ENCODE results near the gene LRMDA. TPM values are rescaled to one million over a fixed set of nuclear protein-coding genes. Genes with fewer than 3 reads are reported as not detected.

The LRMDA gene
- total and polyA plus RNA-seq, 2 of the 4 experiments (the other 2 are of a cell fraction) = 0.07 TPM; not detected in 1

- H2AK5ac ChIP-seq (ENCODE audit: low read depth, low read length) = no peak overlapping the region
- no peak overlapping the region for H2BK15ac ChIP-seq (ENCODE audit: low read depth, low read length)
- H2BK20ac ChIP-seq (ENCODE audit: low read depth, low read length) = no peak overlapping the region
- no peak overlapping the region for H3K9ac ChIP-seq (ENCODE audit: low read depth, low read length)
- no peaks in the 10 kb centered on the region for H3K4me1 ChIP-seq (ENCODE audit: control insufficient read depth, insufficient read depth, low read length)
- H2BK5ac ChIP-seq (ENCODE audit: low read depth, low read length, poor library complexity, severe bottlenecking) = no peak overlapping the region
- in situ Hi-C loops (cut with MboI; ENCODE audit: low sequenced_read_pairs) = no loop called here
- TF ChIP-seq MAZ (IDR thresholded peaks at IDR 0.05; ENCODE audit: borderline replicate concordance, low read depth, low read length) = no peak
- TF ChIP-seq RCOR1 (IDR thresholded peaks at IDR 0.05; ENCODE audit: insufficient replicate concordance, low read length) = no peak
- no peak for TF ChIP-seq ELK1 (IDR thresholded peaks at IDR 0.05; ENCODE audit: borderline replicate concordance, low read depth, low read length)
- no peak for TF ChIP-seq CEBPB (IDR thresholded peaks at IDR 0.05; ENCODE audit: low read depth, low read length)
- no peak for TF ChIP-seq BHLHE40 (IDR thresholded peaks at IDR 0.05; ENCODE audit: low read depth, low read length)
- no peak for TF ChIP-seq NFE2L2 (IDR thresholded peaks at IDR 0.05; ENCODE audit: low read depth, low read length)
- no peak for TF ChIP-seq CHD1 (IDR thresholded peaks at IDR 0.05; ENCODE audit: low read depth, low read length)
- TF ChIP-seq RFX5 (IDR thresholded peaks at IDR 0.05; ENCODE audit: low read depth, low read length) = no peak
- no peak for TF ChIP-seq RAD21 (IDR thresholded peaks at IDR 0.05; ENCODE audit: low read length)
- TF ChIP-seq MXI1 (IDR thresholded peaks at IDR 0.05; ENCODE audit: borderline replicate concordance, low read depth, low read length) = no peak
- no peak for TF ChIP-seq FOS (IDR thresholded peaks at IDR 0.05; ENCODE audit: low read depth, low read length)
- TF ChIP-seq POLR2A (IDR thresholded peaks at IDR 0.05; ENCODE audit: low read depth, low read length) = no peak
- TF ChIP-seq USF2 (IDR thresholded peaks at IDR 0.05; ENCODE audit: low read depth, low read length) = no peak
- TF ChIP-seq CTCF (conservative IDR thresholded peaks at IDR 0.05; ENCODE audit: low read depth, low read length) = no peak
- TF ChIP-seq SMC3 (IDR thresholded peaks at IDR 0.05; ENCODE audit: low read depth, low read length) = no peak
- H3K9me1 ChIP-seq (ENCODE audit: insufficient read depth, low read length) = no peaks in the 10 kb centered on the region; the same call in 1 of the 2 replicates
- no peaks in the 10 kb centered on the region; the same call in 1 of the 2 replicates for H3K27me3 ChIP-seq (ENCODE audit: control insufficient read depth, insufficient read depth, low read length)
- CTCF ChIA-PET = no interaction called here
- no peak overlapping the region for H4K8ac ChIP-seq (ENCODE audit: low read depth in 2 of 2, low read length in 2 of 2)
- no peak overlapping the region for H3K23ac ChIP-seq (ENCODE audit: low read depth, low read length)
- intact Hi-C loops (cut with micrococcal nuclease) = no loop called here
- DNase-seq (no peak), ATAC-seq (ENCODE audit: low read depth) (no peak)
- H2AFZ ChIP-seq (replicated peaks; ENCODE audit: low read length, poor library complexity) = no peak overlapping the region
- no peak overlapping the region for H3K56ac ChIP-seq (ENCODE audit: extremely low read depth, insufficient read depth, low read length)
- no peak overlapping the region for H4K91ac ChIP-seq (ENCODE audit: insufficient read depth, low read depth, low read length)
- no peaks in the 10 kb centered on the region for H3K36me3 ChIP-seq (ENCODE audit: control insufficient read depth, insufficient read depth, low read length)
- no TSS peak for BruUV-seq (replicated peaks)
- no peaks in the 10 kb centered on the region for H4K20me1 ChIP-seq (ENCODE audit: insufficient read depth, low read length)
- H2BK120ac ChIP-seq (ENCODE audit: low read depth, low read length) = no peak overlapping the region
- no peak overlapping the region for H3K4me3 ChIP-seq (ENCODE audit: insufficient read depth, low read depth, low read length)
- dilution Hi-C loops (cut with HindIII; ENCODE audit: low sequenced_read_pairs, unreplicated experiment) = no loop called here
- H3K4me2 ChIP-seq (ENCODE audit: low read depth, low read length) = no peak overlapping the region
- POLR2A ChIA-PET (ENCODE audit: unreplicated experiment) = no interaction called here
- no peaks in the 10 kb centered on the region for H3K9me3 ChIP-seq (ENCODE audit: control insufficient read depth, insufficient read depth, low read length)
- no peaks in the 10 kb centered on the region for H3K79me1 ChIP-seq (ENCODE audit: low read depth in 1 of 2, low read length in 2 of 2)
- H2AK9ac ChIP-seq (replicated peaks; ENCODE audit: low read depth, low read length, poor library complexity) = no peak overlapping the region
- no peak overlapping the region for H3K4ac ChIP-seq (ENCODE audit: low read depth, low read length)
- H3K14ac ChIP-seq (replicated peaks; ENCODE audit: low read depth, low read length) = no peak overlapping the region
- H3K18ac ChIP-seq (ENCODE audit: low read depth, low read length) = no peak overlapping the region
- H4K5ac ChIP-seq (ENCODE audit: low read depth, low read length) = no peak overlapping the region
- H3K27ac ChIP-seq (ENCODE audit: insufficient read depth, low read length) = no peak overlapping the region
Observed at GRCh38 chr10:75778665-75779064, 347.2 kb downstream of the LRMDA start.

All from IMR-90 (cell line).